GM10248 (cell line): ENCODE results near the gene PPP2R2B.

Source experiments
- CTCF ChIA-PET: fragments of 300-600 bp; sonication (Branson Sonifier 250); formaldehyde crosslinking; extraction: SDS; loops from one replicate; lab custom pipeline; 2021; ENCODE audit warnings: antibody characterized with exemption; lab: Yijun Ruan, JAX
- POLR2A ChIA-PET: fragments of 350-650 bp; sonication (Branson Sonifier 250); formaldehyde crosslinking; extraction: SDS; loops from one replicate; lab custom pipeline; 2020; ENCODE audit warnings: antibody characterized with exemption; lab: Yijun Ruan, JAX
- DNase-seq: peaks from one replicate; pipeline ENCODE4 v3.0.0; 2012; ENCODE audit errors: extremely low spot score
- CTCF ChIP-seq: IDR thresholded peaks from 2 replicates; pipeline ENCODE4 v1.5.1; 2012; ENCODE audit warnings: mild to moderate bottlenecking, low read depth; ENCODE audit errors: extremely low read depth, missing control alignments, control extremely low read depth

The PPP2R2B gene

GRCh38 chr5:146848133-146848532 is 30.4 kb downstream of the PPP2R2B start:
- no peak for DNase-seq
- POLR2A ChIA-PET, result no interaction called here
- CTCF ChIA-PET, result interaction anchor here (1.0 kb wide), 1 partner anchor 66 kb away, joined by 3 read pairs; no protein-coding TSS in a partner anchor
- no peak for TF ChIP-seq CTCF

DNA sequence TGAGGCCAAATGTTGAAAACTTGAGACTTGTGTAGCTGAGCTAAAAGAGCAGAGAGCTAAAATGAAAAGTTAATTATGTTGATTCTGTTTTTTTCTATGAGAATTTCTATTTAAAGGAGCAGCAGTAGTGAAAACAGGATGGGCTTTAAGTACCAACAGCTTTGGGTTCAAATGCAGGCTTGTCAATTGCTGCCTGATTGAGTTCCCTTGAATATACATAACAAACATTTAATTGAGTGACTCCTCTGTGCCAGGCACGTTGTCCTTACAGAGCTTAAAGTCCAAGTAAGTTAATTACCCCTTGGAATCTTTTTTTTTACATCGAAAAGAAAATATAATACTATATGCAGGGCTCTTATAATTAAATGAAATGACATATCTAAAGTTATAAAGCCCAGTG is 38.5 kb downstream of the PPP2R2B start:
- POLR2A ChIA-PET, result no interaction called here
- TF ChIP-seq CTCF, result no peak
- no peak for DNase-seq
- CTCF ChIA-PET, result interaction anchor here (1.2 kb wide), 1 partner anchor 46 kb away, joined by 3 read pairs; no protein-coding TSS in a partner anchor

GRCh38 chr5:146836226-146836842 is 42.2 kb downstream of the PPP2R2B start:
- TF ChIP-seq CTCF, result no peak
- no peak for DNase-seq
- ChIA-PET CTCF (no interaction called here), POLR2A (no interaction called here)

- POLR2A ChIA-PET, result no interaction called here
Measured at GRCh38 chr5:146832985-146833732, 45.4 kb downstream of the PPP2R2B start.

DNA sequence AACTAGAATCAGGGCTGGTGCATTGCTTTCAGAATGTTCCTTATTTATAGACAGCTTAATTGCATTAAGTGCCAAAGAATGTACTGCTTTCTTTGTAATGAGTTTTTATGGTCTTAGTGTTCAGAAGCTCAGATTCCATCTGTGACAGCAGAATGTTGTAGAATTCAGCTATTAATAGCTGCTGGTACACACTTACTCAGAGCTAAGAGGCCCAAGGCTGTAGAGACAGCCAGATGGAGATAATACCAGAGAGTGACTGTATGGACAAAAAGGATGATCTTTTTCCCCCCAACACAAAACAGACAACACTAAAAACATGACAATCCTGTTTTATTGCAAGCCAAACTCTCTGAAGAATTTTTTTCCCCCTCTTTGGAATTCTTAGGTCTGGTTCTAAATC is 50.2 kb downstream of the PPP2R2B start:
- no peak for TF ChIP-seq CTCF
- no peak for DNase-seq
- POLR2A ChIA-PET, result no interaction called here
- CTCF ChIA-PET, result no interaction called here

More at GRCh38 chr5:146832985-146833732, 45.4 kb downstream of the PPP2R2B start:
- CTCF ChIA-PET, result no interaction called here
- TF ChIP-seq CTCF, result no peak
- no peak for DNase-seq

- no peak for TF ChIP-seq CTCF
- ChIA-PET CTCF (no interaction called here), POLR2A (no interaction called here)
- no peak for DNase-seq
Measured at GRCh38 chr5:146827901-146828300, 50.7 kb downstream of the PPP2R2B start.
